ENCODE results near the gene SPACA1. TPM values are rescaled to one million over a fixed set of nuclear protein-coding genes. Genes with fewer than 3 reads are reported as not detected.

Gene SPACA1
- total RNA-seq, 1 experiment from 2014 or later, result not detected

- no peak overlapping the region for H2AK5ac ChIP-seq (ENCODE audit: insufficient read length, low read length)
- H3K9me3 Mint-ChIP-seq, result no peaks in the 10 kb centered on the region
- H3K27me3 ChIP-seq (ENCODE audit: insufficient read depth, low read length), result no peaks in the 10 kb centered on the region
Observed at GRCh38 chr6:88062376-88062775, 14.7 kb downstream of the SPACA1 start.

More at GRCh38 chr6:88062376-88062775, 14.7 kb downstream of the SPACA1 start:
- H2BK15ac ChIP-seq (ENCODE audit: low read depth, low read length), result no peak overlapping the region
- no peak overlapping the region for H3K14ac ChIP-seq (ENCODE audit: insufficient read depth, low read length)
- TF ChIP-seq CTCF (conservative IDR thresholded peaks at IDR 0.05), result no peak
- H3K4me2 ChIP-seq (ENCODE audit: insufficient read depth, insufficient read length, low read length), result no peak overlapping the region
- Mint-ChIP-seq H3K36me3 (ENCODE audit: insufficient read depth in 1 of 3, low read depth in 3 of 3) (no peaks in the 10 kb centered on the region), H3K4me1 (no peaks in the 10 kb centered on the region), H3K27ac (no peak overlapping the region), H3K4me3 (no peak overlapping the region), H3K27me3 (ENCODE audit: low read depth) (no peaks in the 10 kb centered on the region)
- H3T11ph ChIP-seq (ENCODE audit: low read length), result no peak overlapping the region
- H3K79me1 ChIP-seq (ENCODE audit: insufficient read depth, low read depth, low read length, poor library complexity, severe bottlenecking), result no peaks in the 10 kb centered on the region
- WGBS (ENCODE audit: extremely low coverage, insufficient read length, low lambda C conversion rate), result no CpG with 5 or more reads among the region's 1 CpG
- no peak overlapping the region for H4K91ac ChIP-seq (ENCODE audit: insufficient read length, low read depth, low read length)
- H2BK5ac ChIP-seq (ENCODE audit: insufficient read length, low read length), result no peak overlapping the region
- H3K79me2 ChIP-seq (ENCODE audit: insufficient read depth, low read length), result no peaks in the 10 kb centered on the region
- H2BK20ac ChIP-seq (ENCODE audit: low read depth, low read length, poor library complexity, severe bottlenecking), result no peak overlapping the region
- H3K23me2 ChIP-seq (ENCODE audit: insufficient read length, low read depth, low read length, poor library complexity, severe bottlenecking), result no peaks in the 10 kb centered on the region
- no peak overlapping the region for H3K18ac ChIP-seq (ENCODE audit: insufficient read length, low read depth, low read length)
- no peak overlapping the region for H2BK120ac ChIP-seq (ENCODE audit: low read depth, low read length, poor library complexity, severe bottlenecking)
- no peak overlapping the region for H4K8ac ChIP-seq (replicated peaks; ENCODE audit: insufficient read length, low read depth, low read length)
- H3K56ac ChIP-seq (ENCODE audit: insufficient read length, low read depth, low read length), result no peak overlapping the region
- no peaks in the 10 kb centered on the region for H3K4me1 ChIP-seq (ENCODE audit: insufficient read depth, low read length)
- no peak overlapping the region for H3K9ac ChIP-seq (ENCODE audit: extremely low read depth, insufficient read length, low read length)
- H3K9me3 ChIP-seq (ENCODE audit: control insufficient read depth, low read depth, low read length), result no peaks in the 10 kb centered on the region
- no peak overlapping the region for H3K4ac ChIP-seq (ENCODE audit: low read depth, low read length)
- no peaks in the 10 kb centered on the region for H4K20me1 ChIP-seq (ENCODE audit: control insufficient read depth, insufficient read depth, insufficient read length)
- H2BK12ac ChIP-seq (ENCODE audit: insufficient read length, low read depth, low read length), result no peak overlapping the region
- no peak overlapping the region for H3K23ac ChIP-seq (ENCODE audit: insufficient read length, low read depth, low read length)
- DNase-seq, result no peak
- no peak overlapping the region for H3K27ac ChIP-seq (ENCODE audit: insufficient read length, low read depth, low read length)
- no peak overlapping the region for H2AFZ ChIP-seq (ENCODE audit: low read length)
- no peak overlapping the region for H4K5ac ChIP-seq (ENCODE audit: insufficient read length, low read depth, low read length)
